ENCODE data around the gene HOXB2.
A peak's percentile ranks its signal among the peaks of the same experiment; 100 is the strongest.

HOXB2 gene

GRCh38 chr17:48545022-48545375 is at the start of gene HOXB2:
HOXB2 (minus strand) TSS chr17:48545109; CDS start chr17:48544911, 198 bp downstream.
- no peak for DNase-seq (ENCODE audit: low read depth in 2 of 2)

DNA sequence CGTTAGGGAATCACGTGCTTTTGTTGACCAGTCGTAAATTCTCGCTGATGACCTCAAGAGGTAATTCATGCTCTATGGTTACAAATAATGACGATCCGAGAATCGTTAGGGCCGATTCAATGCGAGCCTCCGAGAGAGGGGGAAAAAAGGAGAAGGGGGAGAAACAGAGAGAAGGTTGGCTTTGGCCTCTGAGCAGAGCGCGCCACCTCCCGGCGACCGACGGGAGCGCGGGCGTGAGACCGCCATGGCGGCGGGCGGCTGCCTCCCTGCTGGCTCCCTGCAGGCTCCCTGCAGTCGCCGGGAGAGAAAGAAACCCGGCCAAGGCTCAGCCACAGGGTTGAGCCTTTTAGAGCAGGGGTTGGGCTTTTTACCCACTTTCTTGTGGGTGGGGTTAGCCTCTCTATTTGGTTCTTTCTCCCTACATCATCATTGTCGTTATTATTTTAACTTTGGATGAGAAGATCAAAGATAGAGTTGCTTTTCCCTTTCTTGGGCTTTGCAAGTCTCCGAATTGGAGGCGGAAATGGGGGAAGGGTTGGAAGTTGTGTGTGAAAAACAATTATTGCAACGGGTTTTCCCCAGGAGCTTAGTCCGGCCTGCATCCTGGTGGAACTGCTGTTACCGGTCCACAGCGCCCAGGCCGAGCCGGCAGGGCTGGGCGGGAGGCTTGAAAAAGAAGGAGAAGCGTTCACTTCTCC is 49.1 kb upstream of the HOXB2 start:
- DNase-seq (ENCODE audit: low read depth in 2 of 2): peak; percentile 92 to 94

DNA sequence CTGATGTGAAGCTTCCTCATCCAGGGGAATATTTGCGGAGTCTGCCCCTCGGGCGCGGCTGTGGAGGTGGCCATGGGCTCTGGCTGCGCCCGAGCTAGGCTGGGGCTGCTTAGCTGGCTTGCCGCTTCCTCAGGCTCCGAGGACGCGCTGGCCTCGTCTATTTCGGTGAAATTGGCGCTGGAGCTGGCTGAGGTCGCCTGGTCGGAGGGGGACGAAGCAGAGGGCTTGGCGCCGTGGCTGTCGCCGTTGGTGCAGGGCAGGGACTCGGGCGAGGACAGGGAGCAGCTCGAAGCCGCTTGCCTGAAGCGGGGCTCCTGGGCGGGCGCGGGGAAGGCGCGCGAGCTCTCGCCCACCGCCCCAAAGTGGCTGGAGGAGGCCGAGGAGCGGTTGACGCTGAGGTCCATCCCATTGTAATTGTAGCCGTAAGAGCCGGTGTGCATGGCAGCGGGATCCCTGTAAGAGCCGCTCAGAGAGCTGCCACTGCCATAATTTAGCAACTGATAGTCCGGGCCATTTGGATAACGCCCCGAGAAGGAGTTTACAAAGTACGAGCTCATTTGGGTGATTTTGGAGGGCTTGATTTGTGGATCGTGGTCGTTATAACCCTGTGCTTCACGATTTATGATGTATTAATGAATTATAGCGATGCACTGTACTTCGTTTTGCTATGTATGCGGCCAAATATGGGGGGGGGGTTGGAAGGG is 48.4 kb upstream of the HOXB2 start, which contains the start of gene HOXB5:
TSS of gene HOXB5 (minus strand) at position 654 of the 704 bp plus-strand sequence. CDS start at position 557, 97 bp downstream.
- DNase-seq (ENCODE audit: low read depth in 2 of 2): no peak

DNA sequence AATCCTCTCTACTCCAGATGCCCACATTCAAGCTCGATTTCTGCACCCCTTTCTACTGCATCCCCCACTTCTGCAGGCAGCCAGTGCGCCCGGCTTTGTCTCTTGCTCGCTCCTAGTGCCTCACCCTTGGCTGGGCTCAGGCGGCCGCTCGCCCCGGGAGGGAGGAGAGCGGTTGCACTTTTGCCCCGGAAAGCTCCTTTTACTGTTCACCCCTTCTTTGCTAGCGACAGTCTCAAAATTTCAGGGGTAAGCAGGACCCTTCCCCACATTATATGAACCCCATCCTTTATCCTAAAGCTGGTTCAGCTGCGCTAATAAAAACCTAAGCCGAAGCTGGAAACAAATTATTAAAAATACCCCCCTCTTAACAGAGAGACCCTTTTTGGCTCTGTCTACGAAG is 47.7 kb upstream of the HOXB2 start:
- DNase-seq (ENCODE audit: low read depth in 2 of 2): no peak

- no peak for DNase-seq (ENCODE audit: low read depth in 2 of 2)
Observed at GRCh38 chr17:48592057-48592514, 47.2 kb upstream of the HOXB2 start.

- DNase-seq (ENCODE audit: low read depth in 2 of 2): no peak
Observed at GRCh38 chr17:48591255-48592056, 46.5 kb upstream of the HOXB2 start.

DNA sequence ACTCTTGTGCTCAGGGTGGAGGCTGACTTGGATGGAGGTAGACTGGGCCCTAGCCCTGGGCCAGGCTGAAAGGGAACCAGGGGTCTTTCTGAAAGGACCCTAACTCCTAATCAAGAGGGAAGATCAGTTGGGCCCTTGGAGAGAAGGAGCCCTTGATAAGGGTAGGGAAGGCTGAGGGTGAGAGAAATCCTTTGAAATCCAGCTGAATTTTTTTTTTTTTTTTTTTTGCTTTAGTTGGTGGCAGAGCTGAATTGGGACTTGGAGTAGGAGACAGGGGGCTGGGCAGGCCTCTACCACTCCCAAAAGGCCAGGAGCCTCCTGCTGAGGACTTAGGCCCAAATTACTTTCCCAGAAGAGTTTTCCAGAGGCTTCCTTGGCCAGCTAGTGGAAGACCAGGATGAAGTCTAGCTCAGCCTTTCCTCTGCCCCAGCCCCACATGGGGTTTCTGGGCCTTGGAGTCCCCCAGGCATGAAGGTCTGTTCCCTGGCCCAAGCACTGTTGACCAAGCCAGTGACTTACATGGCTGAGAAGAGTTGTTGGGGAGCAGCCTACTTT is 45.8 kb upstream of the HOXB2 start:
- no peak for DNase-seq (ENCODE audit: low read depth in 2 of 2)

DNA sequence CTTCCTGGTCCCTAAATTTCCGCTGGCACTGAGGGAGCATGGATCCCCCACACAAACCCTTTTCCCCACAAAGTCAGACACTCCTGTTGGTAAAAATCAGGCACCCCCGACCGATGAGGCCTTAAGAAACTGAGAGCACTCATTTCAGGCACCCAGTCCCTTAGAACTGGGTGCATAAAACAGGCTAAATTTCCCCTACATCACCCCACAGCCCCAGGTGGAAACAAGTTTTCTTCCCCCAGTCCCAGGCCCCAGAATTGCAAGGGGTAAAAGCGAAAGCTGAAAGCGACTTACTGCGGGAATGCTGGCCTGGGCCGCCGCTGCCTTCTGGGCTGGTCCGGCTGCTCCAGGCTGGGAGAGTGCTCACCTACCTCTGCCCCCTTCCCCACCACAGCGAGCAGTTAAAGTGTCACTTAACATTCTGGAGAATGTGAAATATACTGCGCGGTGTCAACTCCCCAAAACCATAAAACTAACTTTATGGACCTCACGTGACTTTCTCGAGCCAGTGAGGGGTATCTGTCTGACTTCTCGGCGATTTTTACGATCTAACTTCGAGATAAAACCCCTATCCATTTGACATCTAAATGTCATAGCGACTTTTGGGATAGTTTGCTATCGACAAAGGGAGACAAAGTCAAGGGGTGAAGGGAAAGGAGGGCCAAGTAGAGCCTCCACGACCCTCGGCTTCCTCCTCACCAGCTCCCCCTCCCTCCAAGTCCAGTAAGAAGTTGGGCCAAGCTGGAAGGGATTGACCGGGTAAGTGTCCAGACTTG is 45.1 kb upstream of the HOXB2 start, which contains the start of gene HOXB3:
TSS of gene HOXB3 (minus strand) at position 411 of the 776 bp plus-strand sequence. CDS start 37,767 bp downstream, outside the sequence.
- DNase-seq (ENCODE audit: low read depth in 2 of 2): no peak

DNA sequence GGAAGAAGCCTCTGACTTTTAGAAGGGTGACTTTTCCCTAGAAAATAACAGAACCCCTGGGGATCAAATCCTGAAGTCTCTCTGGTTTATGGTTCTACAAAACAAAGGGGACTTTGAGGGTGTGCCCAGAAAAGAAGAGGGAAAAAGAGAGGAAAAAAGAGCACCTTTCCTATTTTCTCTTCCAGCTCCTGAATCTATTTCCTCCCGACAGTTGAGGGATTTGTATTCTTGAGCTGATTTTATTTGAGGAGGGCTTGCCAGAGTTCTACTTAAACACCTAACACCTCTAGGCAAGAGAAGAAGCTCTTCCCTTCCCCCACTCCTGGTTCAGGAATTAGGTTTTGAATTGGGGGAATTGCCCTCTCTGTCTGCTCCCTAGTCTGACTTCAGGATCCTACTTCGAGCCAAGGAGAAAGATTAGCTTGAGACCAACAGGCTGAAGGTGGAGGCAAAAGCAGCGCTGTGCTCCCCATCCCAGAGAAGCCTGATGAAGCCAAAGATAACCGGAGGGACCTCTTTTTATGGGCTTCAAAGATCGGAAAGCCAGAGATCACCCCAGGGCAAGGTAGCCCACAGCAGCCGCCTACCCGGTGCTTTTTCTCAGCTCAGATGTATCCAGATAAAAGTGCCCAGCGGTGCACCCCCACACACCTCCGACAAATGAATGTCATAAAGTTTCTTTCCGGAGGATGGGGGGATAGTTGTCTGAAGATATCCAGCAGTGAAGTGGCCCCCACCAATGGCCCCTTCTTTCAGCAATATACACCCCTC is 44.3 kb upstream of the HOXB2 start:
- DNase-seq (ENCODE audit: low read depth in 2 of 2): no peak

- no peak for DNase-seq (ENCODE audit: low read depth in 2 of 2)
Observed at GRCh38 chr17:48588528-48588927, 43.6 kb upstream of the HOXB2 start.

DNA sequence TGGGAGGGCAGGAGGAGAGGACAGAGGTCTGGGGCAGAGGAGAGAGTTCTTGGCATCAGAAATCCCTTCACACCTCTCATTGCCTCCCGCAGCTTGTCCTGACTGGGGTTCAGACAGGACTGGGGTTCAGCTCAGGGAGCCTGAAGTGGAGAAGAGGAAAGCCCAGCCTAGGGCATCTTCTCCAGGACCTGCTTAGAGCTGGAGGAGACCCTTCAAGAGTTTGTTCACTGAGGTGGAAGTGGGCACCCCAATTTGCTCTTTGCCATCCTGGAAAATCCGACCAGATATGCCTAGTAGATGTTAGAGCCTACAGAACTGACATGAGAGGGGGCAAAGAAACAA is 43.1 kb upstream of the HOXB2 start:
- no peak for DNase-seq (ENCODE audit: low read depth in 2 of 2)

GRCh38 chr17:48587276-48588073 is 42.6 kb upstream of the HOXB2 start:
- DNase-seq (ENCODE audit: low read depth in 2 of 2): no peak

- no peak for DNase-seq (ENCODE audit: low read depth in 2 of 2)
Observed at GRCh38 chr17:48586355-48587258, 41.7 kb upstream of the HOXB2 start.

DNA sequence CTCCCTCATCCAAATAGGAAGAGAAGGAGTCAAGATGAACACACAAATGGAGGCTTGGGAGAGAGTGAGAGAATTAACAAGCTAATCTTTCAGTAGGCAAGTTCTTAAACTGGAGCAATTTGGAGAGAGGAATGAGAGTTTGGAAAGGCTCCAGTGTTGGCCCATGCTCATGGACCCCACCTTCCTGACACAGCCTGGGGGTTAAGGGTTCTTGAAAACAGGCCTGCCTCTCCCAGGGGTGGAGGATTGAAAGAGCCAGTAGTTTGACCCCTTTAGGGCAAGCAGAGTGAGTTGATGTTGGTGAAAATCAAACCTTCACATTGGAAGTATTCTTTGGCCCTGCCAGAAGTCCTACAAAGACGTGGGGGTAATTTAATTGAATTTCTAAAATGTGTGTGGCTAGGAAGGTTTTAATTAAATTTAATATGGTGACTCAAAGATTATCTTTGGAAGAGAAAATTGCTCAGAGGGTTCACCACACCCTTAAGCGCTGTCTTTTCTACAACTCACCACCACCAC is 39.4 kb upstream of the HOXB2 start:
- no peak for DNase-seq (ENCODE audit: low read depth in 2 of 2)

DNA sequence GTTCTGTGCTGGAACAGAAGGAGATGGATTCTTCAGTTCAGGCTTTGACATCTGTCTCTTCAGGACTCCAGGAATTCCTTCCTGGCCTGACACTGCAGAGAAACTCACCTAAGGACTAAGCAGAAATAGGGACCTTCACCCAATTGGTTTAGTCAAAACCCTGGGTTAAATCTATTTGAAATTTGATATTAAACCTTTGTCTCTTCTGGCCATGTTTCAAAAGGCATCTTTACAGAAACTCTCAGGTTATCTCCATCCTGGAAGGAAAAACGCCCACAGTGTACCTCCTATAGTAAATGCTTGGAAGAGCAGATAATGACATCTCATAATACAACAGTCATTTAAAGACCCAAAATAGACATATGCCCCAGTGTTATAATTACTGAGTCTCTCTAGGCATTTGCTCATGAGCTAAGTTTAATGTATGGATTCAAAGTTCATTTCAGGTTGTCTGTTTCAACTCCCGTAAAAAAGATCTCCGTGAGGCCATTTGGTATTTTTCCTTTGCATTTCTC is 38.9 kb upstream of the HOXB2 start:
- no peak for DNase-seq (ENCODE audit: low read depth in 2 of 2)

GRCh38 chr17:48582750-48583069 is 37.8 kb upstream of the HOXB2 start:
- no peak for DNase-seq (ENCODE audit: low read depth in 2 of 2)

DNA sequence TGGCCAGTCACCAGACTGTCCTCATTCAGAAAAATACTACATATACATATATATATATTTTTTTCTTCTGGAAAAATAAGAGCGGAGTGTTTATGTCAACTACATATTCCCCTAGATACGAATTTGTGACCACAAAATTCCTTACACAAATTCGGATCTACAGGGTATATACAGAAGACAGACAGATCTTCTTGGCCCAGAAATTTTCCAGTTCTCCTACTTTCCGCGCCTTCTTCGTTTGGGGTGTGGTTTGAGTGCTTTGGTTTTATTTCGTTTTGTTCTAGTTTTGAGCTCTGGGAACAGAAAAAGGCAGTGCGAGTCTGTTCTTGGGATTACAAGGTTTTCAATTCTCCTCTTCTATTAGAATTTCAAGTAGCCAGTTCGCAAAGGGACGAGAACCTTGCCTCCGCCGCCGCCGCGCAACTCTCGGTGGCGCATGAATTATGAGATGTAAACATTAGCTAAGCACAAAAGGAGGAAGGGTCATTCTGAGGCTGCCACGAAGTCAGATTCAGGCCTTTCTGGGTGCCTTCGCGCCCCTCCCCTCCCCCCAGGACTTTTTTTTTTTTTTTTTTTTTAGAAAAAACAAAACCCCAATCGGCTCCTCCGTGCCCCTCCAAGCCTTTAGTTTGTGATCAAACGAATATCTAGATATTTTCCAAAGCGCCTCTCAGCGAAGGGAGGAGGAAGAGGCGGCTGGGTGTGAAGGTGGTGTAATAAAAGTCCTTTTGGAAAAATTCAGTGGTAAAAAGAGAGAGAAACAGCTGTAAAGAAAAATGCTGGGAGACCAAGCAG is 35.0 kb upstream of the HOXB2 start:
- DNase-seq (ENCODE audit: low read depth in 2 of 2): no peak

DNA sequence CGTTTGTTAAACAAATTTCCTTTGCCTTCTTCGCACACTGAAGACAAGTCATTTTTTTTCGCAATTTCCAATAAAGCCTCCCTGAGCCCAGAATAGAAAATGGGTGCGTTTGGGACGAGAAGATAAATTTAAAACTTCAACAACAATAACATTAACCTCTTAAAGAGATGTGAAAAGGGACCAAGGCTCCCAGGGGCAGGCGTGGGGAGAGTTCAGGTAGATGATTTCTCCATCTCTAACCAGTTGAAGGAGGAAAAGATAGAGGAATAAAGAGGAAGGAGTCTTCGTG is 34.5 kb upstream of the HOXB2 start:
- no peak for DNase-seq (ENCODE audit: low read depth in 2 of 2)
